Mesenchymal stem cell (in vitro differentiated cells and primary cell): Measurements from ENCODE around the gene ITSN2.

Experiments
- DNase-seq: peaks from one replicate; pipeline ENCODE4 v3.0.0-alpha.2; 2013
- H2AFZ ChIP-seq: one replicate; pipeline ENCODE4 v1.6.1; 2013; ENCODE audit warnings: low read depth, mild to moderate bottlenecking, control low read depth, inconsistent platforms, low read length, moderate library complexity
- H2AK5ac ChIP-seq: 2 replicates; pipeline ENCODE4 v1.6.1; 2013; ENCODE audit warnings: low read length, moderate library complexity, mild to moderate bottlenecking, inconsistent platforms; ENCODE audit not compliant: severe bottlenecking
- H2BK120ac ChIP-seq: one replicate; pipeline ENCODE4 v1.6.1; 2013; ENCODE audit warnings: low read depth, mild to moderate bottlenecking, inconsistent platforms, low read length, moderate library complexity
- H2BK12ac ChIP-seq, 2 experiments: one replicate each; pipeline ENCODE4 v1.6.1; 2013; ENCODE audit warnings: inconsistent platforms in 2 of 2, low read length in 2 of 2, mild to moderate bottlenecking in 2 of 2, moderate library complexity in 2 of 2, control low read depth in 1 of 2
- H2BK15ac ChIP-seq: one replicate; pipeline ENCODE4 v1.6.1; 2013; ENCODE audit warnings: mild to moderate bottlenecking, low read depth, inconsistent platforms; ENCODE audit not compliant: poor library complexity, severe bottlenecking
- H2BK5ac ChIP-seq: 2 replicates; pipeline ENCODE4 v1.6.1; 2013; ENCODE audit warnings: low read depth, mild to moderate bottlenecking, low read length, control low read depth, inconsistent platforms; ENCODE audit not compliant: poor library complexity, severe bottlenecking
- H3K14ac ChIP-seq, 2 experiments: one replicate each; pipeline ENCODE4 v1.6.1; 2013; ENCODE audit warnings: inconsistent platforms in 2 of 2, low read length in 2 of 2, control low read depth in 1 of 2, mild to moderate bottlenecking in 1 of 2, moderate library complexity in 1 of 2
- H3K18ac ChIP-seq, 2 experiments: one replicate each; pipeline ENCODE4 v1.6.1; 2013; ENCODE audit warnings: inconsistent platforms in 2 of 2, low read length in 2 of 2, control low read depth in 1 of 2, low read depth in 1 of 2, mild to moderate bottlenecking in 1 of 2
- H3K23ac ChIP-seq, 2 experiments: one replicate each; pipeline ENCODE4 v1.6.1; 2013; ENCODE audit warnings: inconsistent platforms in 2 of 2, low read length in 2 of 2, mild to moderate bottlenecking in 2 of 2, moderate library complexity in 2 of 2, control low read depth in 1 of 2
- H3K27ac ChIP-seq: 2 replicates; pipeline ENCODE4 v1.5.1; 2013; ENCODE audit warnings: mild to moderate bottlenecking, moderate library complexity, low read length, control low read depth, inconsistent platforms; ENCODE audit not compliant: poor library complexity, severe bottlenecking
- H3K27me3 ChIP-seq, 2 experiments: 2 replicates each; pipeline versions ENCODE4 v1.6.1 to v1.7.0; 2013; ENCODE audit warnings: low read length in 2 of 2, mild to moderate bottlenecking in 2 of 2, moderate library complexity in 2 of 2, control low read depth in 1 of 2, inconsistent platforms in 1 of 2; ENCODE audit not compliant: control insufficient read depth in 1 of 2, insufficient read depth in 1 of 2
- H3K36me3 ChIP-seq, 2 experiments: 2 replicates each; pipeline versions ENCODE4 v1.6.1 to v1.7.0; 2013; ENCODE audit warnings: low read length in 2 of 2, control low read depth in 1 of 2, inconsistent platforms in 1 of 2, low read depth in 1 of 2, mild to moderate bottlenecking in 1 of 2; ENCODE audit not compliant: insufficient read depth in 2 of 2, control insufficient read depth in 1 of 2
- H3K4ac ChIP-seq, 2 experiments: one replicate each; pipeline ENCODE4 v1.6.1; 2013; ENCODE audit warnings: inconsistent platforms in 2 of 2, low read length in 2 of 2, mild to moderate bottlenecking in 2 of 2, moderate library complexity in 2 of 2, control low read depth in 1 of 2, low read depth in 1 of 2
- H3K4me1 ChIP-seq: 2 replicates; pipeline ENCODE4 v1.6.1; 2013; ENCODE audit warnings: low read depth, low read length, control low read depth; ENCODE audit not compliant: control insufficient read depth, insufficient read depth
- H3K4me2 ChIP-seq: 2 replicates; pipeline ENCODE4 v1.6.1; 2013; ENCODE audit warnings: low read length, mild to moderate bottlenecking, inconsistent platforms; ENCODE audit not compliant: poor library complexity, severe bottlenecking
- H3K4me3 ChIP-seq, 2 experiments: 2 replicates each; pipeline versions ENCODE4 v1.5.1 to v1.7.0; 2013; ENCODE audit warnings: low read length in 2 of 2, mild to moderate bottlenecking in 2 of 2, control low read depth in 1 of 2, low read depth in 1 of 2; ENCODE audit not compliant: insufficient read depth in 1 of 2
- H3K79me1 ChIP-seq: replicated peaks from 2 replicates; pipeline ENCODE4 v1.6.1; 2013; ENCODE audit warnings: mild to moderate bottlenecking, control low read depth, low read length, inconsistent platforms; ENCODE audit not compliant: poor library complexity, severe bottlenecking
- H3K9ac ChIP-seq: 2 replicates; pipeline ENCODE4 v1.7.0; 2013; ENCODE audit warnings: mild to moderate bottlenecking, low read length, moderate library complexity
- H3K9me3 ChIP-seq: 2 replicates; pipeline ENCODE4 v1.7.0; 2013; ENCODE audit warnings: mild to moderate bottlenecking, low read length; ENCODE audit not compliant: control insufficient read depth
- H4K8ac ChIP-seq: one replicate; pipeline ENCODE4 v1.6.1; 2013; ENCODE audit warnings: inconsistent platforms, mild to moderate bottlenecking, low read length, moderate library complexity
- H4K91ac ChIP-seq: one replicate; pipeline ENCODE4 v1.6.1; 2013; ENCODE audit warnings: mild to moderate bottlenecking, low read length, inconsistent platforms
- WGBS: methylation state at CpG from one replicate; pipeline ENCODE4 v1.1.7; 2013; ENCODE audit warnings: mixed read lengths; 5-methylcytosine and 5-hydroxymethylcytosine counted together

ITSN2 gene

GRCh38 chr2:24399434-24400206 lies 39.3 kb upstream of the ITSN2 start:
- no peak overlapping the region for H2BK120ac ChIP-seq
- no peak overlapping the region for H4K91ac ChIP-seq
- H3K4me1 ChIP-seq, result no peaks in the 10 kb centered on the region
- DNase-seq, result no peak
- H4K8ac ChIP-seq, result peak overlapping the region; percentile 54
- no peak overlapping the region for H3K27ac ChIP-seq
- no peak overlapping the region for H2BK5ac ChIP-seq
- H2AFZ ChIP-seq, result no peak overlapping the region
- H3K4ac ChIP-seq, result no peak overlapping the region
- H2AK5ac ChIP-seq, result no peak overlapping the region
- H3K4me2 ChIP-seq, result no peak overlapping the region
- no peak overlapping the region for H2BK12ac ChIP-seq
- H3K9me3 ChIP-seq, result no peaks in the 10 kb centered on the region
- H3K18ac ChIP-seq, result no peak overlapping the region
- no peaks in the 10 kb centered on the region for H3K27me3 ChIP-seq
- H3K9ac ChIP-seq, result no peak overlapping the region
- H3K4me3 ChIP-seq, result no peak overlapping the region
- 89% methylated on average over 10 of the region's 10 CpGs for whole genome bisulfite sequencing
- no peak overlapping the region for H2BK15ac ChIP-seq
- no peak overlapping the region for H3K23ac ChIP-seq
- H3K36me3 ChIP-seq, result no peaks in the 10 kb centered on the region
- H3K14ac ChIP-seq, result no peak overlapping the region
- no peaks in the 10 kb centered on the region for H3K79me1 ChIP-seq

GRCh38 chr2:24394998-24395397 lies 34.7 kb upstream of the ITSN2 start:
- H3K4me3 ChIP-seq, result no peak overlapping the region
- no peak overlapping the region for H3K4ac ChIP-seq
- no peak overlapping the region for H3K18ac ChIP-seq
- H2BK120ac ChIP-seq, result no peak overlapping the region
- no peak overlapping the region for H3K27ac ChIP-seq
- no peak overlapping the region for H2BK5ac ChIP-seq
- DNase-seq, result no peak
- no peaks in the 10 kb centered on the region for H3K9me3 ChIP-seq
- no peak overlapping the region for H3K14ac ChIP-seq
- no peaks in the 10 kb centered on the region for H3K27me3 ChIP-seq
- no peak overlapping the region for H3K9ac ChIP-seq
- WGBS, result 93% methylated on average over 1 of the region's 4 CpGs
- no peak overlapping the region for H3K23ac ChIP-seq
- no peak overlapping the region for H4K8ac ChIP-seq
- H2BK15ac ChIP-seq, result no peak overlapping the region
- no peak overlapping the region for H3K4me2 ChIP-seq
- no peaks in the 10 kb centered on the region for H3K79me1 ChIP-seq
- no peak overlapping the region for H2AK5ac ChIP-seq
- H3K4me1 ChIP-seq, result no peaks in the 10 kb centered on the region
- no peaks in the 10 kb centered on the region for H3K36me3 ChIP-seq
- H4K91ac ChIP-seq, result no peak overlapping the region
- no peak overlapping the region for H2AFZ ChIP-seq
- H2BK12ac ChIP-seq, result no peak overlapping the region

GRCh38 chr2:24392542-24393059 lies 32.3 kb upstream of the ITSN2 start:
- DNase-seq, result no peak
- H3K9ac ChIP-seq, result no peak overlapping the region
- no peaks in the 10 kb centered on the region for H3K27me3 ChIP-seq
- no peak overlapping the region for H3K14ac ChIP-seq
- H3K23ac ChIP-seq, result no peak overlapping the region
- H3K36me3 ChIP-seq, result no peaks in the 10 kb centered on the region
- no peaks in the 10 kb centered on the region for H3K79me1 ChIP-seq
- no peaks in the 10 kb centered on the region for H3K9me3 ChIP-seq
- H3K4me2 ChIP-seq, result no peak overlapping the region
- H2BK15ac ChIP-seq, result no peak overlapping the region
- no peak overlapping the region for H3K4ac ChIP-seq
- H2BK5ac ChIP-seq, result no peak overlapping the region
- no peak overlapping the region for H2BK12ac ChIP-seq
- H4K8ac ChIP-seq, result no peak overlapping the region
- H2BK120ac ChIP-seq, result no peak overlapping the region
- WGBS, result 84% methylated on average over 5 of the region's 5 CpGs
- no peak overlapping the region for H3K4me3 ChIP-seq
- no peak overlapping the region for H3K18ac ChIP-seq
- no peak overlapping the region for H4K91ac ChIP-seq
- H3K4me1 ChIP-seq, result no peaks in the 10 kb centered on the region
- no peak overlapping the region for H3K27ac ChIP-seq
- no peak overlapping the region for H2AFZ ChIP-seq
- no peak overlapping the region for H2AK5ac ChIP-seq

GRCh38 chr2:24385366-24385765 lies 25.0 kb upstream of the ITSN2 start:
- DNase-seq, result no peak
- no peak overlapping the region for H3K14ac ChIP-seq
- no peaks in the 10 kb centered on the region for H3K27me3 ChIP-seq
- H3K36me3 ChIP-seq, result no peaks in the 10 kb centered on the region
- H2BK120ac ChIP-seq, result no peak overlapping the region
- H3K23ac ChIP-seq, result no peak overlapping the region
- no peaks in the 10 kb centered on the region for H3K79me1 ChIP-seq
- H4K8ac ChIP-seq, result no peak overlapping the region
- no peak overlapping the region for H2BK15ac ChIP-seq
- H3K4me3 ChIP-seq, result no peak overlapping the region
- no peak overlapping the region for H2BK5ac ChIP-seq
- no peak overlapping the region for H3K4ac ChIP-seq
- no peak overlapping the region for H3K4me2 ChIP-seq
- no peak overlapping the region for H2AFZ ChIP-seq
- H3K18ac ChIP-seq, result no peak overlapping the region
- H3K4me1 ChIP-seq, result no peaks in the 10 kb centered on the region
- H3K9ac ChIP-seq, result no peak overlapping the region
- H3K9me3 ChIP-seq, result no peaks in the 10 kb centered on the region
- WGBS, result 83% methylated on average over 2 of the region's 2 CpGs
- no peak overlapping the region for H3K27ac ChIP-seq
- H4K91ac ChIP-seq, result no peak overlapping the region
- no peak overlapping the region for H2AK5ac ChIP-seq
- no peak overlapping the region for H2BK12ac ChIP-seq
